ENCODE results near the gene ROR2.

- no peak for TF ChIP-seq CTCF (IDR thresholded peaks at IDR 0.05; ENCODE audit: control extremely low read depth in 1 of 3, insufficient read depth in 1 of 3, low read depth in 1 of 3, low read length in 3 of 3)
- TF ChIP-seq POLR2A (IDR thresholded peaks at IDR 0.05; ENCODE audit: control extremely low read depth in 1 of 2, low read depth in 2 of 2, low read length in 2 of 2), result no peak
- TF ChIP-seq POLR2AphosphoS5 (IDR thresholded peaks at IDR 0.05; ENCODE audit: low read depth, low read length), result no peak
- TF ChIP-seq CEBPB (IDR thresholded peaks at IDR 0.05; ENCODE audit: low read depth, low read length), result no peak
- no peak for TF ChIP-seq EP300 (IDR thresholded peaks at IDR 0.05; ENCODE audit: borderline replicate concordance in 1 of 2, low read depth in 2 of 2, low read length in 2 of 2)
- no peak for TF ChIP-seq MAFK (IDR thresholded peaks at IDR 0.05; ENCODE audit: low read depth, low read length)
Observed at GRCh38 chr9:91949392-91949945, 559 bp downstream of the ROR2 start.

Measured in H1 (cell line).